ENCODE measurements around the gene HDGFL2.

Gene HDGFL2

DNA sequence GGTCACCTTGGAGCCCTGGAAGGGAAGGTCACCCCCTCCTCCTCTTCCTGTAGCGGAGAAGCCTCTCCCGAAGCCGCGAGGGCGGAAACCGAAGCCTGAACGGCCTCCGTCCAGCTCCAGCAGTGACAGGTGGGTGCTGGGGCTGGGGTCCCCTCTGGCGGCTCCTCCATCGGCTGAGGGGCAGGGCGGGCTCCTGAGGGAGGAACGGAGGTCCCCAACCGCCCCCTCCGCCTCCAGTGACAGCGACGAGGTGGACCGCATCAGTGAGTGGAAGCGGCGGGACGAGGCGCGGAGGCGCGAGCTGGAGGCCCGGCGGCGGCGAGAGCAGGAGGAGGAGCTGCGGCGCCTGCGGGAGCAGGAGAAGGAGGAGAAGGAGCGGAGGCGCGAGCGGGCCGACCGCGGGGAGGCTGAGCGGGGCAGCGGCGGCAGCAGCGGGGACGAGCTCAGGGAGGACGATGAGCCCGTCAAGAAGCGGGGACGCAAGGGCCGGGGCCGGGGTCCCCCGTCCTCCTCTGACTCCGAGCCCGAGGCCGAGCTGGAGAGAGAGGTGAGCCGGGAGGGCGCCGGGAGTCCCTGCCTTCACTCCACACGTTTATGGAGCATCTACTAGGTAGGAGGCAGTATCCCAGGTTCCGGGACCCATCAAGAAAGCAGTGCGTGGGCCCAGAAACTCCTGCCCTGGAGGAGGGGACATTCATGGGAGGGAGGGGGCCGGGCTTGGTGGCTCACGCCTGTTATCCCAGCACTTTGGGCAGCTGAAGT is 22.0 kb downstream of the HDGFL2 start:
- H3K9ac ChIP-seq (ENCODE audit: low read length) = no peak overlapping the region
- H2BK5ac ChIP-seq (ENCODE audit: low read length) = no peak overlapping the region
- H3K4me2 ChIP-seq (ENCODE audit: low read length) = no peak overlapping the region
- no peak overlapping the region for H4K5ac ChIP-seq (ENCODE audit: low read length)
- H3K79me1 ChIP-seq (ENCODE audit: low read length) = peaks cover 2% of the 10 kb centered on the region
- H3K27ac ChIP-seq (ENCODE audit: low read depth, low read length) = no peak overlapping the region
- H3K23ac ChIP-seq (ENCODE audit: low read length) = no peak overlapping the region
- no peak overlapping the region for H3K4ac ChIP-seq (ENCODE audit: low read depth, low read length)
- H3K79me2 ChIP-seq (ENCODE audit: control insufficient read depth, insufficient read depth, low read length) = no peaks in the 10 kb centered on the region
- H2BK15ac ChIP-seq (replicated peaks; ENCODE audit: low read depth) = no peak overlapping the region
- H2AK5ac ChIP-seq (ENCODE audit: low read length) = no peak overlapping the region
- no peak overlapping the region for H3K18ac ChIP-seq (ENCODE audit: low read length)
- H3K4me1 ChIP-seq (ENCODE audit: control insufficient read depth, low read depth, low read length) = no peaks in the 10 kb centered on the region
- H4K8ac ChIP-seq (ENCODE audit: low read depth, low read length) = no peak overlapping the region
- no peak for DNase-seq
- H3K27me3 ChIP-seq (ENCODE audit: insufficient read depth, low read length, poor library complexity) = no peaks in the 10 kb centered on the region
- no peak overlapping the region for H2BK120ac ChIP-seq (ENCODE audit: low read depth, low read length)
- no peak overlapping the region for H3K56ac ChIP-seq (ENCODE audit: low read length)
- H3K4me3 ChIP-seq (ENCODE audit: low read length) = no peak overlapping the region
- peaks cover 14% of the 10 kb centered on the region for H3K36me3 ChIP-seq (ENCODE audit: control insufficient read depth, insufficient read depth, low read length)
- WGBS (ENCODE audit: extremely low coverage, insufficient coverage, low lambda C conversion rate) = no CpG with 5 or more reads among the region's 61 CpGs

GRCh38 chr19:4494691-4495064 is 22.6 kb downstream of the HDGFL2 start:
- Histone ChIP-seq H3K36me3 (ENCODE audit: control insufficient read depth, insufficient read depth, low read length) (peaks cover 13% of the 10 kb centered on the region), H2AK5ac (ENCODE audit: low read length) (no peak overlapping the region), H3K79me1 (ENCODE audit: low read length) (peaks cover 2% of the 10 kb centered on the region), H2BK5ac (ENCODE audit: low read length) (no peak overlapping the region), H4K8ac (ENCODE audit: low read depth, low read length) (no peak overlapping the region), H3K79me2 (ENCODE audit: control insufficient read depth, insufficient read depth, low read length) (no peaks in the 10 kb centered on the region), H2BK120ac (ENCODE audit: low read depth, low read length) (no peak overlapping the region), H3K4me3 (ENCODE audit: low read length) (no peak overlapping the region), H4K5ac (ENCODE audit: low read length) (no peak overlapping the region), H3K27ac (ENCODE audit: low read depth, low read length) (no peak overlapping the region), H3K27me3 (ENCODE audit: insufficient read depth, low read length, poor library complexity) (no peaks in the 10 kb centered on the region), H3K18ac (ENCODE audit: low read length) (no peak overlapping the region), H3K56ac (ENCODE audit: low read length) (no peak overlapping the region), H3K23ac (ENCODE audit: low read length) (no peak overlapping the region), H3K4me2 (ENCODE audit: low read length) (no peak overlapping the region), H2BK15ac (replicated peaks; ENCODE audit: low read depth) (no peak overlapping the region), H3K4ac (ENCODE audit: low read depth, low read length) (no peak overlapping the region), H3K4me1 (ENCODE audit: control insufficient read depth, low read depth, low read length) (no peaks in the 10 kb centered on the region), H3K9ac (ENCODE audit: low read length) (no peak overlapping the region)
- WGBS (ENCODE audit: extremely low coverage, insufficient coverage, low lambda C conversion rate) = no CpG with 5 or more reads among the region's 8 CpGs
- no peak for DNase-seq

DNA sequence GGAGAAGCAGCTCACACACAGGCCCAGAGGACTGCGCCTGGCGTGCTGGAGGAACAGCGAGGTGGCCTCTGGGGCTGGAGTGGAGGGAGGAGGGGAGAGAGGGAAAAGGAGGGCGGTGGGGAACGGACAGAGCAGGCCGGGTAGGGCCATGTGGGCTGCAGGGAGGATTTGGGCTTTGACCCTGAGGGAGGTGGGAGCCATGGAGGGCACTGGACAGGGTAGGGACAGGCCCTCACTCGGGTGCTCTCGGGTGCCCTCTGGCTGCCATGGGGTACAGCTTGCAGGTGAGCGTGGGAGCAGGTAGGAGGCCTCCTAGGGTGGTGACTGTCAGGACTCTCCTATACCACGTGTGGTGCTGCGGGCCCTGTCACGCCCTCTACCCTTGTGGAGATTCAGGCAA is 23.4 kb downstream of the HDGFL2 start:
- Histone ChIP-seq H3K4ac (ENCODE audit: low read depth, low read length) (no peak overlapping the region), H3K4me3 (ENCODE audit: low read length) (no peak overlapping the region), H3K79me1 (ENCODE audit: low read length) (peaks cover 2% of the 10 kb centered on the region), H3K4me2 (ENCODE audit: low read length) (no peak overlapping the region), H3K27me3 (ENCODE audit: insufficient read depth, low read length, poor library complexity) (no peaks in the 10 kb centered on the region), H3K56ac (ENCODE audit: low read length) (no peak overlapping the region), H2BK15ac (replicated peaks; ENCODE audit: low read depth) (no peak overlapping the region), H3K9ac (ENCODE audit: low read length) (no peak overlapping the region), H3K4me1 (ENCODE audit: control insufficient read depth, low read depth, low read length) (no peaks in the 10 kb centered on the region), H2BK120ac (ENCODE audit: low read depth, low read length) (no peak overlapping the region), H3K23ac (ENCODE audit: low read length) (no peak overlapping the region), H4K5ac (ENCODE audit: low read length) (no peak overlapping the region), H4K8ac (ENCODE audit: low read depth, low read length) (no peak overlapping the region), H3K79me2 (ENCODE audit: control insufficient read depth, insufficient read depth, low read length) (no peaks in the 10 kb centered on the region), H2AK5ac (ENCODE audit: low read length) (no peak overlapping the region), H3K27ac (ENCODE audit: low read depth, low read length) (no peak overlapping the region), H2BK5ac (ENCODE audit: low read length) (no peak overlapping the region), H3K36me3 (ENCODE audit: control insufficient read depth, insufficient read depth, low read length) (peaks cover 12% of the 10 kb centered on the region), H3K18ac (ENCODE audit: low read length) (no peak overlapping the region)
- no CpG with 5 or more reads among the region's 12 CpGs for WGBS (ENCODE audit: extremely low coverage, insufficient coverage, low lambda C conversion rate)
- DNase-seq = no peak

DNA sequence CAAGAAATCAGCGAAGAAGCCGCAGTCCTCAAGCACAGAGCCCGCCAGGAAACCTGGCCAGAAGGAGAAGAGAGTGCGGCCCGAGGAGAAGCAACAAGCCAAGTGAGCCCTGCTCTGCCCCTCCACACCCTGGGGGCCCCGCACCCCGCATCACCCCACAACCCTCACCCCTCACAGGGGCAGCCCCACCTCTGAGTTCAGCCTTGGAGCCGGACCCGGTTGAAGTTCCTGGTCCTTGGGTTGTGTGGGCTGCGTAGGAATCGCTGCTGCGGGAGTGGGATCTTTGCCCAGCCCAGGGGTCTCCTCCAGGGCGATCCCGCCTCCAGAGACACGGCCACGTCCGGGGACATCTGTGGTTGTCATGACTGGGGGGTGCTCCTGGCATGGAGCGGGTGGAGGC is 24.2 kb downstream of the HDGFL2 start:
- Histone ChIP-seq H4K5ac (ENCODE audit: low read length) (no peak overlapping the region), H4K8ac (ENCODE audit: low read depth, low read length) (no peak overlapping the region), H2BK120ac (ENCODE audit: low read depth, low read length) (no peak overlapping the region), H3K27me3 (ENCODE audit: insufficient read depth, low read length, poor library complexity) (no peaks in the 10 kb centered on the region), H3K4me2 (ENCODE audit: low read length) (no peak overlapping the region), H2BK5ac (ENCODE audit: low read length) (no peak overlapping the region), H3K36me3 (ENCODE audit: control insufficient read depth, insufficient read depth, low read length) (peaks cover 15% of the 10 kb centered on the region), H2AK5ac (ENCODE audit: low read length) (no peak overlapping the region), H3K79me1 (ENCODE audit: low read length) (peaks cover 2% of the 10 kb centered on the region), H3K18ac (ENCODE audit: low read length) (no peak overlapping the region), H3K79me2 (ENCODE audit: control insufficient read depth, insufficient read depth, low read length) (no peaks in the 10 kb centered on the region), H3K4ac (ENCODE audit: low read depth, low read length) (no peak overlapping the region), H3K27ac (ENCODE audit: low read depth, low read length) (no peak overlapping the region), H3K56ac (ENCODE audit: low read length) (no peak overlapping the region), H3K9ac (ENCODE audit: low read length) (no peak overlapping the region), H3K4me1 (ENCODE audit: control insufficient read depth, low read depth, low read length) (no peaks in the 10 kb centered on the region), H3K23ac (ENCODE audit: low read length) (no peak overlapping the region), H3K4me3 (ENCODE audit: low read length) (no peak overlapping the region), H2BK15ac (replicated peaks; ENCODE audit: low read depth) (no peak overlapping the region)
- WGBS (ENCODE audit: extremely low coverage, insufficient coverage, low lambda C conversion rate) = no CpG with 5 or more reads among the region's 18 CpGs
- DNase-seq = no peak

GRCh38 chr19:4497770-4498389 is 25.8 kb downstream of the HDGFL2 start:
- Histone ChIP-seq H3K56ac (ENCODE audit: low read length) (no peak overlapping the region), H2AK5ac (ENCODE audit: low read length) (no peak overlapping the region), H3K18ac (ENCODE audit: low read length) (no peak overlapping the region), H4K5ac (ENCODE audit: low read length) (no peak overlapping the region), H3K4me1 (ENCODE audit: control insufficient read depth, low read depth, low read length) (no peaks in the 10 kb centered on the region), H2BK120ac (ENCODE audit: low read depth, low read length) (no peak overlapping the region), H2BK15ac (replicated peaks; ENCODE audit: low read depth) (no peak overlapping the region), H3K9ac (ENCODE audit: low read length) (no peak overlapping the region), H3K27me3 (ENCODE audit: insufficient read depth, low read length, poor library complexity) (no peaks in the 10 kb centered on the region), H3K4me3 (ENCODE audit: low read length) (no peak overlapping the region), H3K4me2 (ENCODE audit: low read length) (no peak overlapping the region), H3K36me3 (ENCODE audit: control insufficient read depth, insufficient read depth, low read length) (peaks cover 12% of the 10 kb centered on the region), H3K27ac (ENCODE audit: low read depth, low read length) (no peak overlapping the region), H3K23ac (ENCODE audit: low read length) (no peak overlapping the region), H2BK5ac (ENCODE audit: low read length) (no peak overlapping the region), H4K8ac (ENCODE audit: low read depth, low read length) (no peak overlapping the region), H3K79me1 (ENCODE audit: low read length) (no peaks in the 10 kb centered on the region), H3K79me2 (ENCODE audit: control insufficient read depth, insufficient read depth, low read length) (no peaks in the 10 kb centered on the region), H3K4ac (ENCODE audit: low read depth, low read length) (no peak overlapping the region)
- WGBS (ENCODE audit: extremely low coverage, insufficient coverage, low lambda C conversion rate) = no CpG with 5 or more reads among the region's 25 CpGs
- DNase-seq = no peak

Measured in mesendoderm (in vitro differentiated cells).